Activated CD8-positive, alpha-beta T cell treated with anti-CD3 and anti-CD28 coated beads, Interleukin-2, amount 10 ng/mL, durations not matched to agents 7 days and 5 days (primary cell): ENCODE measurements around the gene XPR1. TPM values are rescaled to one million over a fixed set of nuclear protein-coding genes. Genes with fewer than 3 reads are reported as not detected.
"Not testable (repeated sequence)": the region's sequence is repeated elsewhere in the genome, so short reads cannot be mapped to it uniquely, and the experiment has no call there.

Source experiments
- ATAC-seq: fragments of 150-1000 bp; cut with Tn5 transposase; one replicate; pipeline ENCODE4 v1.10.0; 2021; ENCODE audit warnings: moderate library complexity
- CTCF ChIA-PET: fragments of 350-600 bp; sonication (Branson Sonifier 250); formaldehyde crosslinking; loops from one replicate; lab custom pipeline; 2021; ENCODE audit warnings: antibody characterized with exemption; lab: Charles Lee
- POLR2A ChIA-PET: fragments of 350-600 bp; sonication (Branson Sonifier 250); formaldehyde crosslinking; loops from one replicate; lab custom pipeline; 2021; ENCODE audit warnings: antibody characterized with exemption; lab: Charles Lee
- DNase-seq: peaks from one replicate; pipeline ENCODE4 v3.0.0-alpha.2; 2020
- H3K27ac Mint-ChIP-seq: one replicate; pipeline ENCODE4 v1.8.0; 2021; ENCODE audit warnings: mild to moderate bottlenecking, mixed read lengths
- H3K27me3 Mint-ChIP-seq: one replicate; pipeline ENCODE4 v1.8.0; 2021; ENCODE audit warnings: low read depth, mixed read lengths
- H3K36me3 Mint-ChIP-seq: one replicate; pipeline ENCODE4 v1.8.0; 2021; ENCODE audit warnings: low read depth, mixed read lengths
- H3K4me1 Mint-ChIP-seq: one replicate; pipeline ENCODE4 v1.8.0; 2021; ENCODE audit warnings: low read depth, mixed read lengths
- H3K4me3 Mint-ChIP-seq: one replicate; pipeline ENCODE4 v1.8.0; 2021; ENCODE audit warnings: mild to moderate bottlenecking, mixed read lengths
- H3K9me3 Mint-ChIP-seq: one replicate; pipeline ENCODE4 v1.8.0; 2022; ENCODE audit warnings: mixed read lengths; ENCODE audit not compliant: insufficient read depth
- total RNA-seq, 2 experiments: library from RNA; stranded (reverse); gene quantifications; one replicate each; pipeline ENCODE4 v1.2.3, GENCODE V29; 2021

Gene XPR1
- total RNA-seq, 2 experiments from 2014 or later: 17.7 to 20.9 TPM

DNA sequence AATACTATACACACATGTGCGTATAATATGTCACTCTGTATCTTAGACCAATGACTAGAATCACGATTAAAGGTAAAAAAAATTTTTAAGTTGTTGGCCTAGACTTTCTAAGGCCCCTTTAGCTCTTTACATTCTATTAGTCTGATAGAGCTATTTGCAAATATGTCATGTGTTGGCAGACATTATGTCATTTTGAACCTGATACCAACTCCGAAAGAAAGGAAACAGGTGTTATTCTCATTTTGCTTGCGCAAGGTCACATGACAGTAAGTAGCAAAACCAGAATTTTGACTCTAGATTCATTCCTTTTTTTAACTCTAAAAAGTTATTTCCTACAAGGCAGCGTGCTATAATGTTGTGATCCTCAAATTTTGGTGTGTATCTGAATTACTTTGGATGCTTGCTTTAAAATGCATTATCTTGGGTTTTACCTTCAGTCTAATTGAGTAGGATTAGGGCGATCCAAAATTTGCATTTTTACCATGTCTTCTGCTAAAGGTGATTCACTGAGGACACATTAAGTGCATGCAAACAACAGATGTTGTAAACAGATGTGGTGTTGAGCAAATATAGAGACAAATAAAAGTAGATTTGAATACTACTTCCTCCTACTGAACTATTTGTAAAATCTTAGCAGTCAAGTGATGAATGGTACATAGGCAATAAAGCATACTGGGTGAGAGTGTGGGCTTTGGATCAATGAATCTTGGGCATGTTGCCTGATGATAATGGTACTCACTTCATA is 217.4 kb downstream of the XPR1 start:
- Mint-ChIP-seq H3K27ac (no peak overlapping the region), H3K9me3 (peaks cover 4% of the 10 kb centered on the region), H3K27me3 (no peaks in the 10 kb centered on the region), H3K36me3 (peaks cover 23% of the 10 kb centered on the region), H3K4me1 (peaks cover 25% of the 10 kb centered on the region), H3K4me3 (no peak overlapping the region)
- POLR2A ChIA-PET: no interaction called here
- CTCF ChIA-PET: interaction anchor here (0.7 kb wide), 1 partner anchor 346 kb away, joined by 3 read pairs; no protein-coding TSS in a partner anchor
- DNase-seq (no peak), ATAC-seq (no peak)

DNA sequence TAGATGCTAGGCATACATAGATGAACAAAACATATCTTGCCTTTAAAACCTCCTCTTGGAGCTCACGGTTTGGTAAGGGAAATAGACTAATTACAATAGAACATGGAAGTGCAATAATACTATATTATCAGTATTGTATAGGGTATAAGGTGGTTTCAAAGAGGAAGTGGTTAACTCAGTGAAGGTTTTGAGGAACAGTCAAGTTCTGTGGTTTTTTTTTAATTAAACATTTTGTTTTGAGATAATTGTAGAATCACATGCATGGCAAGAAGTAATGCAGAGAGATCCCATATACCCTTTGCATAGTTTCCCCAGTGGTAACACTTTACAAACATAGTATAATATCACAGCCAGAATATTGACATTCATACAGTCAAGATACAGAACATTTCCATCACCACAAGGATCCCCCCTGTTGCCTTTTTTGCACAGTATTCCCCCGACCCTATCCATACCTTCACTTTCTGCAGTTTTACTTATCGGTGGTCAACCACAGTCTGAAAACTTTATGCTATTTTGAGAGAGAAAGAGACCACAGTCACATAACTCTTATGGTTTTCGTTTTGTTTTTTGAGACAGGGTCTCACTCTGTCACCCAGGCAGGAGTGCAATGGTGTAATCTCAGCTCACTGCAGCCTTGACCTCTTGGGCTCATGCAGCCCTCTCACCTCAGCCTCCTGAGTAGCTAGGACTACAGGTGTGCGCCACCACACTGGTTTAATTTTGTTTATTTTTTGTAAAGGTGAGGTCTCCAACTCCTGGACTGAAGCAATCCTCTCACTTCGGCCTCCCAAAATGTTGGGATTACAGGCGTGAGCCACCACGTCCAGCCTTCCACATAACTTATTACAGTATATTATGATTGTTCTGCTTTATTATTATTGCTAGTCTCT is 220.4 kb downstream of the XPR1 start:
- ChIA-PET CTCF (no interaction called here), POLR2A (no interaction called here)
- DNase-seq (no peak), ATAC-seq (peak; percentile 44)
- H3K9me3 Mint-ChIP-seq: peaks cover 4% of the 10 kb centered on the region
- no peak overlapping the region for H3K4me3 Mint-ChIP-seq
- peaks cover 29% of the 10 kb centered on the region for H3K4me1 Mint-ChIP-seq
- H3K36me3 Mint-ChIP-seq: peaks cover 25% of the 10 kb centered on the region
- peak overlapping the region; percentile 13 for H3K27ac Mint-ChIP-seq
- H3K27me3 Mint-ChIP-seq: no peaks in the 10 kb centered on the region

DNA sequence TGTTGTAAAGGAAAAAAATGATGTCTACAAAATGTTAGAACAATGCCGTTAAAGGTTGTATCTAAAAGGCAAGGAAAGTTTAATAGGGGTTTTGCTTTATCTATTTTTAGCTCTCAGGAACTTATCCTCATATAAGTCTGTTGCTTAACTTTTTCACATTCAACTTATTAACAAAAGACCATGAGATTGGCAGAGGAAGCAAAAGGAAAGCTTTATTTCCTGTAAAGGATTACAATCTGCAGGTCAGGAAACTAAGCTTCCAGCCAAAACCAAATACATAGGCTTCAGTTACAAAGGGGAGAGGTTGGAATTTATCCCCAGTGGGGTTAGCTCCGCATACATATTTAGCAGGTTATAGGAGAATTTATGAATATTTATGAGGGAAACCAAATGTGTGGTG is 222.2 kb downstream of the XPR1 start:
- Mint-ChIP-seq H3K27me3 (no peaks in the 10 kb centered on the region), H3K4me3 (no peak overlapping the region), H3K36me3 (peaks cover 25% of the 10 kb centered on the region), H3K9me3 (peaks cover 4% of the 10 kb centered on the region), H3K4me1 (peaks cover 29% of the 10 kb centered on the region), H3K27ac (no peak overlapping the region)
- DNase-seq (no peak), ATAC-seq (no peak)
- ChIA-PET POLR2A (no interaction called here), CTCF (interaction anchor here (0.8 to 1.5 kb wide), 3 partner anchors 10 to 223 kb away, joined by 3 to 9 read pairs (median 3); no protein-coding TSS in a partner anchor)

DNA sequence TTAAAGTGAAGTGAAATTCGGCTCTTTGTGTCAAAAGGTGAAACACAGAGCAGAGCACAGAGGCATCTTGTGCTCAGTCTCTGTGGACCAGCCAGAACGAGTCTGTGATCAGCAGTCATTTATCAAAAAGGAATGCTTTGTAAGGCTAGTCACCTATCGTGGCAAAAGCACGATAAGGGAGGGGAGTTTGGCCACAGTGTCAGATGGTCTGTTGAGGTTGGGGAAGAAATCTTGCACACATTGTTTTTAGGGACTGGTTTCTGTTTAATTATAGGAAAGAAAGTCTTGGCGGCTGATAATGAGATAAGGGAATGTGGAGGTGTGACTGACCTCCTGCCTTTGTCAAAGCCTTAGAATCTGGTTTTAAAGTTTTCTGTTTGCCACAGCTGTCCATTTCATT is 222.6 kb downstream of the XPR1 start:
- H3K9me3 Mint-ChIP-seq: peaks cover 4% of the 10 kb centered on the region
- peaks cover 25% of the 10 kb centered on the region for H3K36me3 Mint-ChIP-seq
- CTCF ChIA-PET: interaction anchor here (0.8 to 1.5 kb wide), 2 partner anchors 9 to 223 kb away, joined by 3 to 9 read pairs; no protein-coding TSS in a partner anchor
- H3K27me3 Mint-ChIP-seq: no peaks in the 10 kb centered on the region
- POLR2A ChIA-PET: no interaction called here
- ATAC-seq (no peak), DNase-seq (no peak)
- peaks cover 29% of the 10 kb centered on the region for H3K4me1 Mint-ChIP-seq
- H3K4me3 Mint-ChIP-seq: no peak overlapping the region
- H3K27ac Mint-ChIP-seq: no peak overlapping the region

GRCh38 chr1:180857947-180858725 is 226.3 kb downstream of the XPR1 start:
- H3K27me3 Mint-ChIP-seq, DNase-seq, H3K27ac Mint-ChIP-seq, POLR2A ChIA-PET, CTCF ChIA-PET, H3K9me3 Mint-ChIP-seq, H3K36me3 Mint-ChIP-seq, H3K4me3 Mint-ChIP-seq, ATAC-seq: not testable (repeated sequence)
- peaks cover 14% of the 10 kb centered on the region for H3K4me1 Mint-ChIP-seq

DNA sequence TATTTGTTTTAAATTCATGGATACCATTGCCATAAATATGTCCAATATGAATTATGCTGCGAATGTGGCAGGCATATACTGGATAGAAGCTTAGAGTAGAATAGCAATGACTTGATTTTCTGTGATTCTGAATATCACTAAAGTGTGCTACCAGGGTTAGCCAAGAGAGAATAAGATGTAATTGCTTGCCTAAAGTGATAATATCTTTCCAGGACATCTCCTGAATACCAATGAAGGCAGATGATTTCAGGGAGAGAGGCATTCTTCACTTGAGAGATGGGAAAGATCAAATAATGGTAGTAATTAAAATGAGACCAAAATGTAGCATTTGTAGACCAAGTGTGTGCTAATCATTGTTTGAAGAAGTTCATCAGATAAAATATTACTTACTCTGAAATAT is 227.5 kb downstream of the XPR1 start:
- Mint-ChIP-seq H3K27ac (no peak overlapping the region), H3K9me3 (no peaks in the 10 kb centered on the region), H3K4me3 (no peak overlapping the region), H3K27me3 (no peaks in the 10 kb centered on the region), H3K4me1 (peaks cover 4% of the 10 kb centered on the region), H3K36me3 (peaks cover 4% of the 10 kb centered on the region)
- ChIA-PET POLR2A (no interaction called here), CTCF (no interaction called here)
- DNase-seq (no peak), ATAC-seq (no peak)

DNA sequence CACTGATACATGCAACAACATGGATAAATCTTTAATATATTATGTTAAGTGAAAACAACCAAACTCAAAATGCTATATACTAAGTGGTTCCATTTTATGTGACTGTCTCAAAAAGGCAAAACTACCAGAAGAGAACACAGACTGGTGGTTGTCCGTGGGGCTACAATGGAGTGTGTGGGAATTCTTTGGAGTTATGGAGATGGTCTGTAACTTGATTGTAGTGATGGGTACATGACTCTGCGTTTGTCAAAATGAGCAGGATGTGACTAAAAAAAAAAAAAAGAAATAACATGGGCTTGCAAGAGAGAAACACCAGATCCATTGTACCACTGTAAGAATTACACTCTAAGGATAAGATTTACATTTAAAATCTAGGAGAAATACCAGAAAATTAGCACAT is 228.7 kb downstream of the XPR1 start:
- DNase-seq: no peak
- POLR2A ChIA-PET: no interaction called here
- Mint-ChIP-seq H3K27me3 (no peaks in the 10 kb centered on the region), H3K36me3 (peaks cover 4% of the 10 kb centered on the region), H3K4me1 (no peaks in the 10 kb centered on the region), H3K9me3 (no peaks in the 10 kb centered on the region), H3K27ac (no peak overlapping the region), H3K4me3 (no peak overlapping the region)
- CTCF ChIA-PET: interaction anchor here (1.0 to 5.1 kb wide), 8 partner anchors 21 to 344 kb away, joined by 3 to 80 read pairs (median 16); partner anchors contain the start of gene XPR1
- no peak for ATAC-seq

DNA sequence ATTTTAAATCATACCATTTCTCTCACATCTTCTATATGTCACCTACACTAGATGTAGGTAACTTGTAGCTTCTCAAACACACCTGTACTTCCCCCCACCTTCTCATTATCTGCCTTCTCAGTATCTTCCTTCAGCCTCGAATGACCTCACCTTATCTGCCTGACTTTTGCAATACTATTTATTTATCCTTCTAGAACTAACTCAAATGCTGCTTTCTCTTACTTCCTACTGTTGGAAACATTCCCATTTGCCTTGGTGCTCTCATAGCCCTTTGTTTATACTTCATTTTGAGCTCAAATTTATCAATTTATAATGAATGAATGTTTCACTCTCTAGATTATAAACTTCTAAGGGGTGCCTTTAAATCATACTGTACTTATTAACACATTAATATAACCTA is 230.5 kb downstream of the XPR1 start:
- Mint-ChIP-seq H3K4me3 (no peak overlapping the region), H3K4me1 (no peaks in the 10 kb centered on the region), H3K27me3 (no peaks in the 10 kb centered on the region), H3K9me3 (no peaks in the 10 kb centered on the region), H3K27ac (no peak overlapping the region), H3K36me3 (no peaks in the 10 kb centered on the region)
- DNase-seq: no peak
- ChIA-PET CTCF (interaction anchor here (0.7 to 5.1 kb wide), 24 partner anchors 20 to 360 kb away, joined by 3 to 80 read pairs (median 5); partner anchors contain the start of genes ACBD6 and XPR1), POLR2A (no interaction called here)
- no peak for ATAC-seq

GRCh38 chr1:180863158-180863775 is 231.4 kb downstream of the XPR1 start:
- H3K4me3 Mint-ChIP-seq: no peak overlapping the region
- ChIA-PET CTCF (interaction anchor here (0.6 to 5.1 kb wide), 24 partner anchors 9 to 362 kb away, joined by 3 to 80 read pairs (median 6); partner anchors contain the start of genes ACBD6 and XPR1), POLR2A (no interaction called here)
- H3K27ac Mint-ChIP-seq: no peak overlapping the region
- H3K4me1 Mint-ChIP-seq: no peaks in the 10 kb centered on the region
- no peaks in the 10 kb centered on the region for H3K36me3 Mint-ChIP-seq
- no peaks in the 10 kb centered on the region for H3K9me3 Mint-ChIP-seq
- no peak for ATAC-seq
- peak; percentile 40 for DNase-seq
- H3K27me3 Mint-ChIP-seq: no peaks in the 10 kb centered on the region

GRCh38 chr1:180881806-180882509 is 250.1 kb downstream of the XPR1 start:
- Mint-ChIP-seq H3K4me1 (no peaks in the 10 kb centered on the region), H3K9me3 (no peaks in the 10 kb centered on the region), H3K27ac (no peak overlapping the region), H3K27me3 (no peaks in the 10 kb centered on the region), H3K4me3 (no peak overlapping the region), H3K36me3 (no peaks in the 10 kb centered on the region)
- no peak for ATAC-seq
- CTCF ChIA-PET: interaction anchor here (0.6 to 5.6 kb wide), 46 partner anchors 9 to 516 kb away, joined by 3 to 53 read pairs (median 4); partner anchors contain the start of genes IER5, MR1 and STX6
- no peak for DNase-seq
- POLR2A ChIA-PET: interaction anchor here (0.7 to 0.8 kb wide), 2 partner anchors 56 to 286 kb away, joined by 3 read pairs; no protein-coding TSS in a partner anchor
